Osteoblast (primary cell): ENCODE results near the gene RAI1. TPM values are rescaled to one million over a fixed set of nuclear protein-coding genes. Genes with fewer than 3 reads are reported as not detected.

ENCODE experiments used
- DNase-seq: peaks from one replicate; pipeline ENCODE4 v3.0.0; 2011; ENCODE audit warnings: low spot score, mixed read lengths; ENCODE audit not compliant: insufficient read length; ENCODE audit errors: missing footprints
- H2AFZ ChIP-seq: 2 replicates; pipeline ENCODE4 v1.6.0; 2011; ENCODE audit warnings: mild to moderate bottlenecking, low read length
- H3K27ac ChIP-seq: 2 replicates; pipeline ENCODE4 v1.5.1; 2011; ENCODE audit warnings: mild to moderate bottlenecking, low read depth, low read length, moderate library complexity
- H3K27me3 ChIP-seq: 2 replicates; pipeline ENCODE4 v1.6.0; 2012; ENCODE audit warnings: mild to moderate bottlenecking, control low read depth, inconsistent platforms, low read length, moderate library complexity; ENCODE audit not compliant: insufficient read depth
- H3K36me3 ChIP-seq: 2 replicates; pipeline ENCODE4 v1.5.1; 2011; ENCODE audit warnings: mild to moderate bottlenecking, low read length, control low read depth, moderate library complexity; ENCODE audit not compliant: insufficient read depth
- H3K4me1 ChIP-seq: 2 replicates; pipeline ENCODE4 v1.5.1; 2011; ENCODE audit warnings: mild to moderate bottlenecking, low read length, control low read depth, moderate library complexity; ENCODE audit not compliant: insufficient read depth
- H3K4me2 ChIP-seq: 2 replicates; pipeline ENCODE4 v1.6.0; 2011; ENCODE audit warnings: mild to moderate bottlenecking, low read length; ENCODE audit not compliant: insufficient read depth
- H3K4me3 ChIP-seq: fragments of 200-600 bp; sonication (generic); 3 replicates; pipeline ENCODE4 v1.5.1; 2012; ENCODE audit warnings: mild to moderate bottlenecking, low read length, inconsistent platforms; ENCODE audit not compliant: insufficient read depth
- H3K79me2 ChIP-seq: 2 replicates; pipeline ENCODE4 v1.6.0; 2012; ENCODE audit warnings: mild to moderate bottlenecking, low read length, control low read depth, inconsistent platforms; ENCODE audit not compliant: insufficient read depth
- H3K9me3 ChIP-seq: 2 replicates; pipeline ENCODE4 v1.5.1; 2011; ENCODE audit warnings: low read depth, low read length, control low read depth
- H4K20me1 ChIP-seq: 2 replicates; pipeline ENCODE4 v1.6.0; 2012; ENCODE audit warnings: mild to moderate bottlenecking, low read length, control low read depth; ENCODE audit not compliant: insufficient read depth
- CTCF ChIP-seq: IDR thresholded peaks from 2 replicates; pipeline ENCODE4 v1.5.1; 2011; ENCODE audit warnings: mild to moderate bottlenecking, low read depth, low read length, moderate library complexity; ENCODE audit errors: extremely low read depth
- total RNA-seq: library from RNA; depleted of rRNA; stranded (reverse); fragments of >200 nt; gene quantifications from 2 replicates; pipeline ENCODE4 v1.2.3, GENCODE V29; 2012

RAI1 gene
- total RNA-seq, 1 donor: 15.6 TPM

GRCh38 chr17:17728550-17729251, 47.4 kb downstream of the RAI1 start:
- H3K4me1 ChIP-seq: peaks cover 23% of the 10 kb centered on the region
- H3K9me3 ChIP-seq: no peaks in the 10 kb centered on the region
- no peak overlapping the region for H3K27ac ChIP-seq
- no peak for DNase-seq
- H3K79me2 ChIP-seq: peaks cover 78% of the 10 kb centered on the region
- H3K4me3 ChIP-seq: no peak overlapping the region
- H3K36me3 ChIP-seq: no peaks in the 10 kb centered on the region
- no peak for TF ChIP-seq CTCF
- no peak overlapping the region for H2AFZ ChIP-seq
- H3K4me2 ChIP-seq: no peak overlapping the region
- peaks cover 83% of the 10 kb centered on the region for H4K20me1 ChIP-seq
- no peaks in the 10 kb centered on the region for H3K27me3 ChIP-seq

GRCh38 chr17:17729620-17730249, 48.5 kb downstream of the RAI1 start:
- Histone ChIP-seq H3K79me2 (peaks cover 89% of the 10 kb centered on the region), H3K27me3 (no peaks in the 10 kb centered on the region), H2AFZ (no peak overlapping the region), H4K20me1 (peaks cover 82% of the 10 kb centered on the region), H3K9me3 (no peaks in the 10 kb centered on the region), H3K4me1 (peaks cover 23% of the 10 kb centered on the region), H3K4me2 (no peak overlapping the region), H3K36me3 (no peaks in the 10 kb centered on the region), H3K27ac (no peak overlapping the region), H3K4me3 (no peak overlapping the region)
- peak; percentile 79 for DNase-seq
- TF ChIP-seq CTCF: peak; percentile 41

- peaks cover 87% of the 10 kb centered on the region for H3K79me2 ChIP-seq
- no peak for TF ChIP-seq CTCF
- no peak overlapping the region for H3K27ac ChIP-seq
- no peak overlapping the region for H3K4me2 ChIP-seq
- H3K4me3 ChIP-seq: no peak overlapping the region
- H4K20me1 ChIP-seq: peaks cover 78% of the 10 kb centered on the region
- no peaks in the 10 kb centered on the region for H3K9me3 ChIP-seq
- H3K36me3 ChIP-seq: no peaks in the 10 kb centered on the region
- peak; percentile 87 for DNase-seq
- no peak overlapping the region for H2AFZ ChIP-seq
- H3K4me1 ChIP-seq: peaks cover 23% of the 10 kb centered on the region
- H3K27me3 ChIP-seq: no peaks in the 10 kb centered on the region
Observed at GRCh38 chr17:17730250-17730935, 49.1 kb downstream of the RAI1 start.

- H3K4me2 ChIP-seq: no peak overlapping the region
- H2AFZ ChIP-seq: no peak overlapping the region
- DNase-seq: no peak
- no peaks in the 10 kb centered on the region for H3K9me3 ChIP-seq
- peak overlapping the region; percentile 76 for H3K27ac ChIP-seq
- H3K4me1 ChIP-seq: peaks cover 29% of the 10 kb centered on the region
- H3K36me3 ChIP-seq: no peaks in the 10 kb centered on the region
- H3K27me3 ChIP-seq: no peaks in the 10 kb centered on the region
- H3K79me2 ChIP-seq: peaks cover 90% of the 10 kb centered on the region
- TF ChIP-seq CTCF: no peak
- peaks cover 70% of the 10 kb centered on the region for H4K20me1 ChIP-seq
- H3K4me3 ChIP-seq: no peak overlapping the region
Observed at GRCh38 chr17:17732444-17732843, 51.2 kb downstream of the RAI1 start.
